ENCODE results near the gene SLC35F3.

- no peak for TF ChIP-seq CTCF (conservative IDR thresholded peaks at IDR 0.05 in 1 of 2, IDR thresholded peaks at IDR 0.05 in 1 of 2; ENCODE audit: extremely low read depth in 1 of 2, insufficient read depth in 1 of 2, low read depth in 1 of 2, low read length in 2 of 2)
- no peak for TF ChIP-seq EZH2 (IDR thresholded peaks at IDR 0.05; ENCODE audit: borderline replicate concordance, low read length)
Observed at GRCh38 chr1:234277161-234277868, 372.8 kb downstream of the SLC35F3 start.

All from mammary epithelial cell (primary cell).